SU-DHL-6 (cell line): ENCODE data around the gene VSX2.

Experiments
- H2AFZ ChIP-seq: fragments of 200-600 bp; sonication (generic); 2 replicates; pipeline ENCODE4 v1.6.1; 2014; ENCODE audit warnings: low read depth, mild to moderate bottlenecking, moderate library complexity, mixed read lengths, antibody characterized with exemption, low read length; ENCODE audit not compliant: severe bottlenecking
- H3F3A ChIP-seq: fragments of 200-600 bp; shearing (Covaris generic); 2 replicates; pipeline ENCODE4 v1.6.0; 2016; ENCODE audit warnings: antibody characterized with exemption, mild to moderate bottlenecking; ENCODE audit not compliant: insufficient read depth
- H3K27ac ChIP-seq: fragments of 200-600 bp; sonication (generic); 2 replicates; pipeline ENCODE4 v1.5.1; 2016; ENCODE audit warnings: low read depth, mild to moderate bottlenecking, low read length, moderate library complexity, mixed read lengths
- H3K27me3 ChIP-seq: fragments of 200-600 bp; sonication (generic), shearing (Covaris generic); 2 replicates; pipeline ENCODE4 v1.6.0; 2014; ENCODE audit warnings: mild to moderate bottlenecking, low read length
- H3K36me3 ChIP-seq: fragments of 200-600 bp; sonication (generic); 2 replicates; pipeline ENCODE4 v1.6.1; 2014; ENCODE audit warnings: mild to moderate bottlenecking, low read length, mixed read lengths
- H3K4me2 ChIP-seq: fragments of 300-600, 200-600 bp; shearing (Covaris generic), sonication (generic); 2 replicates; pipeline ENCODE4 v1.6.0; 2014; ENCODE audit warnings: low read length, low read depth, mild to moderate bottlenecking; ENCODE audit not compliant: poor library complexity, severe bottlenecking
- H3K4me3 ChIP-seq: fragments of 200-600 bp; sonication (generic); 2 replicates; pipeline ENCODE4 v1.5.1; 2014; ENCODE audit warnings: antibody characterized with exemption, low read length, mild to moderate bottlenecking, mixed read lengths; ENCODE audit not compliant: insufficient read depth, poor library complexity, severe bottlenecking
- H3K79me2 ChIP-seq: fragments of 200-600 bp; sonication (generic); 2 replicates; pipeline ENCODE4 v1.6.1; 2014; ENCODE audit warnings: mild to moderate bottlenecking, low read length, moderate library complexity; ENCODE audit not compliant: insufficient read depth
- H3K9ac ChIP-seq: fragments of 200-600 bp; sonication (generic); 2 replicates; pipeline ENCODE4 v1.7.0; 2014; ENCODE audit warnings: mild to moderate bottlenecking, low read length
- H3K9me2 ChIP-seq: fragments of 200-600 bp; sonication (generic); replicated peaks from 2 replicates; pipeline ENCODE4 v1.6.1; 2014; ENCODE audit warnings: low read length; ENCODE audit not compliant: insufficient read depth
- H3K9me3 ChIP-seq: fragments of 200-600 bp; sonication (generic); 2 replicates; pipeline ENCODE4 v1.6.1; 2014; ENCODE audit warnings: low read length, mixed read lengths; ENCODE audit not compliant: insufficient read depth
- H4K20me1 ChIP-seq: fragments of 200-600 bp; sonication (generic); 2 replicates; pipeline ENCODE4 v1.6.1; 2014; ENCODE audit warnings: low read depth, mild to moderate bottlenecking, antibody characterized with exemption, low read length, moderate library complexity, mixed read lengths
- EZH2phosphoT487 ChIP-seq: fragments of 200-600 bp; sonication (generic), shearing (Covaris generic); conservative IDR thresholded peaks from 2 replicates; pipeline ENCODE4 v1.6.1; 2018; ENCODE audit warnings: mild to moderate bottlenecking, antibody characterized with exemption, low read length, moderate library complexity, mixed read lengths
- TF ChIP-seq, protein P1 (sequence below): fragments of 200-600 bp; sonication (generic); IDR thresholded peaks from one replicate; pipeline ENCODE4 v1.5.1; 2017; ENCODE audit warnings: antibody characterized with exemption, mild to moderate bottlenecking, low read length, moderate library complexity; ENCODE audit not compliant: insufficient read depth, poor library complexity, severe bottlenecking

VSX2 gene

GRCh38 chr14:74242021-74242779, 3.0 kb downstream of the VSX2 start:
- H3K9me2 ChIP-seq = no peaks in the 10 kb centered on the region
- no peaks in the 10 kb centered on the region for H3F3A ChIP-seq
- TF ChIP-seq EZH2phosphoT487 = no peak
- TF ChIP-seq, protein P1, sequence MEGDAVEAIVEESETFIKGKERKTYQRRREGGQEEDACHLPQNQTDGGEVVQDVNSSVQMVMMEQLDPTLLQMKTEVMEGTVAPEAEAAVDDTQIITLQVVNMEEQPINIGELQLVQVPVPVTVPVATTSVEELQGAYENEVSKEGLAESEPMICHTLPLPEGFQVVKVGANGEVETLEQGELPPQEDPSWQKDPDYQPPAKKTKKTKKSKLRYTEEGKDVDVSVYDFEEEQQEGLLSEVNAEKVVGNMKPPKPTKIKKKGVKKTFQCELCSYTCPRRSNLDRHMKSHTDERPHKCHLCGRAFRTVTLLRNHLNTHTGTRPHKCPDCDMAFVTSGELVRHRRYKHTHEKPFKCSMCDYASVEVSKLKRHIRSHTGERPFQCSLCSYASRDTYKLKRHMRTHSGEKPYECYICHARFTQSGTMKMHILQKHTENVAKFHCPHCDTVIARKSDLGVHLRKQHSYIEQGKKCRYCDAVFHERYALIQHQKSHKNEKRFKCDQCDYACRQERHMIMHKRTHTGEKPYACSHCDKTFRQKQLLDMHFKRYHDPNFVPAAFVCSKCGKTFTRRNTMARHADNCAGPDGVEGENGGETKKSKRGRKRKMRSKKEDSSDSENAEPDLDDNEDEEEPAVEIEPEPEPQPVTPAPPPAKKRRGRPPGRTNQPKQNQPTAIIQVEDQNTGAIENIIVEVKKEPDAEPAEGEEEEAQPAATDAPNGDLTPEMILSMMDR = no peak
- no peak overlapping the region for H3K4me2 ChIP-seq
- no peak overlapping the region for H3K27ac ChIP-seq
- no peaks in the 10 kb centered on the region for H4K20me1 ChIP-seq
- no peaks in the 10 kb centered on the region for H3K27me3 ChIP-seq
- H3K36me3 ChIP-seq = no peaks in the 10 kb centered on the region
- no peak overlapping the region for H2AFZ ChIP-seq
- no peaks in the 10 kb centered on the region for H3K79me2 ChIP-seq
- H3K9ac ChIP-seq = no peak overlapping the region
- H3K9me3 ChIP-seq = no peaks in the 10 kb centered on the region
- H3K4me3 ChIP-seq = no peak overlapping the region

DNA sequence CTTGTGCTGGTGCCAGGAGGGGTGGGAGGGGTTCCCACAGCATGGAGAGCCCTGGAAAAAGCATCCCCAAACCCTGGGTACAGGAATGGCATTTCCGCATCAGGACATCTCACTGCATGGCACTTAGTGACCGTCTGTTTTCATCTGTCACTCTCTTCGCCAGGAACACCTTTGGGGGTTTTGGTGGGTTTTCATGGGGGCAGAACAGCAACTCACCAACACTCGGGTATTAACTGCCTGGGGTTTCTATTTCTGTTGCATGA, 3.5 kb downstream of the VSX2 start:
- Histone ChIP-seq H3K79me2 (no peaks in the 10 kb centered on the region), H3K9me3 (no peaks in the 10 kb centered on the region), H4K20me1 (no peaks in the 10 kb centered on the region), H2AFZ (no peak overlapping the region), H3K27ac (no peak overlapping the region), H3K4me3 (no peak overlapping the region), H3K9ac (no peak overlapping the region), H3K36me3 (no peaks in the 10 kb centered on the region), H3K4me2 (no peak overlapping the region), H3K9me2 (no peaks in the 10 kb centered on the region), H3K27me3 (no peaks in the 10 kb centered on the region), H3F3A (no peaks in the 10 kb centered on the region)
- TF ChIP-seq, protein P1 = no peak
- TF ChIP-seq EZH2phosphoT487 = no peak

GRCh38 chr14:74243051-74243450, 3.8 kb downstream of the VSX2 start:
- Histone ChIP-seq H4K20me1 (no peaks in the 10 kb centered on the region), H3K4me3 (no peak overlapping the region), H3K9me3 (no peaks in the 10 kb centered on the region), H3K27me3 (no peaks in the 10 kb centered on the region), H3K9me2 (no peaks in the 10 kb centered on the region), H2AFZ (no peak overlapping the region), H3K79me2 (no peaks in the 10 kb centered on the region), H3K36me3 (no peaks in the 10 kb centered on the region), H3K27ac (no peak overlapping the region), H3K4me2 (no peak overlapping the region), H3F3A (no peaks in the 10 kb centered on the region), H3K9ac (no peak overlapping the region)
- TF ChIP-seq EZH2phosphoT487 = no peak
- TF ChIP-seq, protein P1 = no peak
